Ovary (tissue), 9 donors: ENCODE data around the gene SORL1. TPM values are rescaled to one million over a fixed set of nuclear protein-coding genes. Genes with fewer than 3 reads are reported as not detected.

Experiments used
- DNase-seq, 5 donors: peaks; one replicate each; pipeline ENCODE4 v3.0.0-alpha.2; 2019 to 2020
- H3K27ac ChIP-seq, 2 donors: fragments of 200-600 bp; one replicate each; pipeline versions ENCODE4 v1.5.1 to v1.8.0; 2019 to 2022
- H3K27me3 ChIP-seq: fragments of 200-600 bp; one replicate; pipeline ENCODE4 v1.8.0; 2022
- H3K36me3 ChIP-seq: fragments of 200-600 bp; sonication (generic); one replicate; pipeline ENCODE4 v1.5.1; 2019
- H3K4me1 ChIP-seq: one replicate; pipeline ENCODE4 v1.8.1; 2013; ENCODE audit warnings: mild to moderate bottlenecking, moderate library complexity; ENCODE audit not compliant: insufficient read depth
- H3K4me3 ChIP-seq: fragments of 200-600 bp; sonication (generic); one replicate; pipeline ENCODE4 v1.5.1; 2017
- H3K9me3 ChIP-seq, 2 donors: fragments of 200-600 bp in 1 of 2; sonication (generic) in 1 of 2; one replicate each; pipeline versions ENCODE4 v1.5.1 to v1.8.1; 2013 to 2019; ENCODE audit warnings: mild to moderate bottlenecking in 1 of 2, moderate library complexity in 1 of 2
- CTCF ChIP-seq, 3 donors: fragments of 450-650 bp in 2 of 3; fragments of 200-600 bp in 1 of 3; IDR thresholded peaks; one replicate each; pipeline versions ENCODE4 v1.5.1 to v1.8.0; 2016 to 2022; ENCODE audit warnings: antibody characterized with exemption in 3 of 3, mild to moderate bottlenecking in 1 of 3
- EP300 ChIP-seq: sonication (generic); formaldehyde crosslinking; IDR thresholded peaks from one replicate; pipeline ENCODE4 v1.6.1; 2017; ENCODE audit warnings: antibody characterized with exemption
- POLR2A ChIP-seq: fragments of 450-650 bp; IDR thresholded peaks from one replicate; pipeline ENCODE4 v1.6.1; 2017; ENCODE audit warnings: antibody characterized with exemption, mild to moderate bottlenecking, moderate library complexity
- WGBS, 3 donors: extraction: QIAGEN DNeasy Blood & Tissue Kit in 1 of 3; methylation state at CpG; one replicate each; pipeline versions ENCODE4 v1.1.5 to v1.1.7; 2013 to 2017; 5-methylcytosine and 5-hydroxymethylcytosine counted together
- intact Hi-C, 4 donors: fragments of 100-400 bp; cut with DNase I; formaldehyde crosslinking; loops; one replicate each; pipeline versions ENCODE4 v1.11.0 to v1.15.1; 2022 to 2023
- polyA plus RNA-seq, 2 donors: library from polyadenylated mRNA; stranded (reverse); fragments of 200-250 nt in 1 of 2; fragments of 350-450 nt in 1 of 2; fragmentation: Illumina TruSeq in 1 of 2; extraction: RNeasy Lipid Tissue Mini Kit (QIAGEN cat#74804) in 1 of 2; gene quantifications; one replicate each; pipeline ENCODE4 v1.2.3, GENCODE V29; 2013 to 2014
- total RNA-seq, 7 donors: library from RNA; depleted of rRNA in 2 of 7; stranded (reverse); fragments of >200 nt in 2 of 7; fragmentation: NEBNext Ultra II Directional in 3 of 7; extraction: Animal tissue kit (Norgen Biotek cat#: 25700) in 3 of 7; gene quantifications; one replicate each; pipeline versions ENCODE4 v1.1.0 to v1.2.4, GENCODE V29; 2016 to 2023
- donor health status: DM: no; HTN: no; CAD: no; lungs with moderate emphysema.
- donor health status: DM: no; HTN: no; CAD: no.
- donor health status: Bipolar disorder and iron deficiency.
- donor health status: DM: yes; HTN: yes; CAD: no.
- donor health status: DM: no; HTN: no; CAD: no.
- donor health status: DM: yes; HTN: yes; CAD: no.

The SORL1 gene
- total and polyA plus RNA-seq, 9 donors: 2.9 to 64.5 (median 23.4) TPM

GRCh38 chr11:121586750-121587149 is 134.6 kb downstream of the SORL1 start:
- TF ChIP-seq POLR2A (no peak), EP300 (no peak), CTCF (IDR thresholded peaks at IDR 0.05) (no peak)
- intact Hi-C loops: no loop called here
- no peak overlapping the region for H3K27ac ChIP-seq
- H3K9me3 ChIP-seq: no peaks in the 10 kb centered on the region
- DNase-seq: no peak
- no peaks in the 10 kb centered on the region for H3K27me3 ChIP-seq
- H3K36me3 ChIP-seq: no peaks in the 10 kb centered on the region
- 93 to 96% (median 95%) methylated on average over 2 of the region's 2 CpGs for WGBS, 3 donors
- no peak overlapping the region for H3K4me3 ChIP-seq
- peaks cover 5% of the 10 kb centered on the region for H3K4me1 ChIP-seq

GRCh38 chr11:121587182-121587581 is 135.1 kb downstream of the SORL1 start:
- peaks cover 3% of the 10 kb centered on the region for H3K4me1 ChIP-seq
- H3K27me3 ChIP-seq: no peaks in the 10 kb centered on the region
- H3K36me3 ChIP-seq: no peaks in the 10 kb centered on the region
- intact Hi-C loops: no loop called here
- TF ChIP-seq CTCF (IDR thresholded peaks at IDR 0.05): no peak
- no peak for TF ChIP-seq POLR2A
- TF ChIP-seq EP300: no peak
- 78 to 86% (median 80%) methylated on average over 2 of the region's 2 CpGs for WGBS, 3 donors
- H3K9me3 ChIP-seq: no peaks in the 10 kb centered on the region
- no peak overlapping the region for H3K27ac ChIP-seq
- H3K4me3 ChIP-seq: no peak overlapping the region
- DNase-seq: no peak

GRCh38 chr11:121588747-121589146 is 136.6 kb downstream of the SORL1 start:
- 72 to 84% (median 77%) methylated on average over 8 of the region's 8 CpGs for WGBS, 3 donors
- no peaks in the 10 kb centered on the region for H3K4me1 ChIP-seq

GRCh38 chr11:121589946-121590537 is 137.9 kb downstream of the SORL1 start:
- no peaks in the 10 kb centered on the region for H3K9me3 ChIP-seq
- no peak overlapping the region for H3K27ac ChIP-seq
- 90 to 95% (median 92%) methylated on average over 5 of the region's 5 CpGs for WGBS, 3 donors
- no peaks in the 10 kb centered on the region for H3K4me1 ChIP-seq
- no peak for DNase-seq
- H3K27me3 ChIP-seq: no peaks in the 10 kb centered on the region
- TF ChIP-seq CTCF (IDR thresholded peaks at IDR 0.05) (no peak), POLR2A (no peak), EP300 (no peak)
- H3K36me3 ChIP-seq: no peaks in the 10 kb centered on the region
- intact Hi-C loops: loop anchor here in 3 of 4 donors (5.0 to 10.0 kb wide), 5 partner anchors 58 to 273 kb away; partner anchors contain the start of genes SORL1 (in 2 of the 3) and SORL1-AS1 (in 2 of the 3)
- no peak overlapping the region for H3K4me3 ChIP-seq

More at GRCh38 chr11:121588747-121589146, 136.6 kb downstream of the SORL1 start:
- no peak for TF ChIP-seq CTCF (IDR thresholded peaks at IDR 0.05)
- TF ChIP-seq EP300: no peak
- no peak for TF ChIP-seq POLR2A
- H3K27me3 ChIP-seq: no peaks in the 10 kb centered on the region
- no peaks in the 10 kb centered on the region for H3K36me3 ChIP-seq
- no peak overlapping the region for H3K27ac ChIP-seq
- intact Hi-C loops: no loop called here
- no peak for DNase-seq
- no peak overlapping the region for H3K4me3 ChIP-seq
- H3K9me3 ChIP-seq: no peaks in the 10 kb centered on the region
